ES-I3 (cell line): ENCODE data around the gene SPHK2.
"Not testable (repeated sequence)": the region's sequence is repeated elsewhere in the genome, so short reads cannot be mapped to it uniquely, and the experiment has no call there.

Experiments
- H3K36me3 ChIP-seq: 2 replicates; pipeline ENCODE4 v1.6.1; 2013; ENCODE audit warnings: mild to moderate bottlenecking, low read length, control low read depth, moderate library complexity; ENCODE audit not compliant: insufficient read depth
- H3K4me1 ChIP-seq: 2 replicates; pipeline ENCODE4 v1.6.1; 2013; ENCODE audit warnings: mild to moderate bottlenecking, control low read depth, low read length; ENCODE audit not compliant: insufficient read depth
- H3K9ac ChIP-seq: 2 replicates; pipeline ENCODE4 v1.6.1; 2013; ENCODE audit warnings: low read depth, mild to moderate bottlenecking, low read length, moderate library complexity
- H3K9me3 ChIP-seq: 2 replicates; pipeline ENCODE4 v1.6.1; 2013; ENCODE audit warnings: mild to moderate bottlenecking, low read length, moderate library complexity; ENCODE audit not compliant: control insufficient read depth, insufficient read depth

The SPHK2 gene

DNA sequence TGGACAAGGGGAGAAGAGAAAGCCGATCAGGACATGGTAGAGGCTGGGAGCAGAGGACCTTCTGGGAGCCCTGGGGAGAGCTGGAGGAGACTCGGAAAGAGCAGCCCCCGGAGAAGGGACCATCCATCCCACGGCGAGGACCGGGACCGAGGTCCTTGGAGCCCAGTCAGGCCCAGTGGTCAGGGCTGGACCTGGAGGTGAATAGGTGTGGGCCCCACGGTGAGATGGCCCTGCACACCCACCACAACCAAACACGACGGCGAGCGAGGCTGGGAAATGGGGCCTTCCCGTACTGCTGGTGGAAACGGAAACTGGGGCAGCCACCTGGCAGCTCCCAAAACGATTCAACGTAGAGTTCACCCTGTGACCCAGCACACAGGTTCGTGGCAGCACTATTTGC, 57.2 kb downstream of the SPHK2 start:
- Histone ChIP-seq H3K4me1 (peaks cover 17% of the 10 kb centered on the region), H3K9me3 (no peaks in the 10 kb centered on the region), H3K36me3 (no peaks in the 10 kb centered on the region), H3K9ac (no peak overlapping the region)

DNA sequence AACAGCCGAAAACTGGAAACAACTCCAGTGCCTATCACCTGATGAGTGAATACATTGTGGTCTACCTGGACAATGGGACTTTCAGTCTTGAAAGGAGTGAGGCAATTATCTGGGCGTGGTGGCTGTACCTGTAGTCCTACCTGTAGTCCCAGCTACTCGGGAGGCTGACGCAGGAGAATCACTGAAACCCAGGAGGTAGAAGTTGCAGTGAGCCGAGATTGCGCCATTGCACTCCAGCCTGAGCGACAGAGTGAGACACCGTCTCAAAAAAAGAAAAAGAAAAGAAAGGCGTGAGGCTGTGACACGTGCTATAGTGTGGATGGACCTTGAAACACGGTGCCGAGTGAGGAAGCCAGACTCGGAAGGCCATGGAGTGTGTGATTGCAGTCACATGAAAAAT, 57.6 kb downstream of the SPHK2 start:
- no peaks in the 10 kb centered on the region for H3K9me3 ChIP-seq
- H3K36me3 ChIP-seq: no peaks in the 10 kb centered on the region
- H3K4me1 ChIP-seq: peaks cover 17% of the 10 kb centered on the region
- no peak overlapping the region for H3K9ac ChIP-seq

- no peak overlapping the region for H3K9ac ChIP-seq
- H3K4me1 ChIP-seq: peaks cover 17% of the 10 kb centered on the region
- no peaks in the 10 kb centered on the region for H3K9me3 ChIP-seq
These were observed 58.9 kb downstream of the SPHK2 start for GRCh38 chr19:48678201-48678600.

DNA sequence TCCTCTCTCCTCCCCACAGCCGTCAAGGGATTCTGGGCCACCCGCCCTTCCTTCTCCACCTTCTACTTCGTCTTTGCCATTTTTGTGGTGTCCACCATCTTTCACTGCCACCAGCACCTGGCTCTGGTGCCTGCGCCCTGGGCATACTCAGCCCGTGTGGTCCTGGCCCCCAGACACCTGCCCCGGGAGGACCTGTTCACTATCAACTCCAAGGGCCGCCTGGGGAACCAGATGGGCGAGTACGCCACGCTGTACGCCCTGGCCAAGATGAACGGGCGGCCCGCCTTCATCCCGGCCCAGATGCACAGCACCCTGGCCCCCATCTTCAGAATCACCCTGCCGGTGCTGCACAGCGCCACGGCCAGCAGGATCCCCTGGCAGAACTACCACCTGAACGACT, 60.7 kb downstream of the SPHK2 start:
- H3K9me3 ChIP-seq, H3K36me3 ChIP-seq, H3K4me1 ChIP-seq, H3K9ac ChIP-seq: not testable (repeated sequence)

More at GRCh38 chr19:48678201-48678600, 58.9 kb downstream of the SPHK2 start:
- no peaks in the 10 kb centered on the region for H3K36me3 ChIP-seq
